Stomach smooth muscle (tissue), 2 donors: ENCODE results near the gene ARHGEF28.

Experiments used
- H3K27ac ChIP-seq: one replicate; pipeline ENCODE4 v1.7.0; 2013; ENCODE audit warnings: mild to moderate bottlenecking, low read length, inconsistent platforms
- H3K27me3 ChIP-seq, 2 donors: one replicate each; pipeline ENCODE4 v1.7.0; 2013; ENCODE audit warnings: low read length in 2 of 2; ENCODE audit not compliant: insufficient read depth in 2 of 2, control insufficient read depth in 1 of 2
- H3K36me3 ChIP-seq, 2 donors: one replicate each; pipeline ENCODE4 v1.7.0; 2013; ENCODE audit warnings: low read length in 2 of 2; ENCODE audit not compliant: control insufficient read depth in 2 of 2, insufficient read depth in 2 of 2
- H3K4me1 ChIP-seq: one replicate; pipeline ENCODE4 v1.7.0; 2013; ENCODE audit warnings: low read length; ENCODE audit not compliant: control insufficient read depth, insufficient read depth
- H3K4me3 ChIP-seq, 2 donors: one replicate each; pipeline ENCODE4 v1.7.0; 2013; ENCODE audit warnings: low read length in 2 of 2
- H3K9ac ChIP-seq, 2 donors: one replicate each; pipeline ENCODE4 v1.7.0; 2013; ENCODE audit warnings: low read length in 2 of 2, mild to moderate bottlenecking in 1 of 2
- H3K9me3 ChIP-seq, 2 donors: one replicate each; pipeline ENCODE4 v1.7.0; 2013; ENCODE audit warnings: low read length in 2 of 2; ENCODE audit not compliant: control insufficient read depth in 2 of 2
- donor health status: healthy.
- donor health status: Pancreatic carcinoma.

The ARHGEF28 gene

DNA sequence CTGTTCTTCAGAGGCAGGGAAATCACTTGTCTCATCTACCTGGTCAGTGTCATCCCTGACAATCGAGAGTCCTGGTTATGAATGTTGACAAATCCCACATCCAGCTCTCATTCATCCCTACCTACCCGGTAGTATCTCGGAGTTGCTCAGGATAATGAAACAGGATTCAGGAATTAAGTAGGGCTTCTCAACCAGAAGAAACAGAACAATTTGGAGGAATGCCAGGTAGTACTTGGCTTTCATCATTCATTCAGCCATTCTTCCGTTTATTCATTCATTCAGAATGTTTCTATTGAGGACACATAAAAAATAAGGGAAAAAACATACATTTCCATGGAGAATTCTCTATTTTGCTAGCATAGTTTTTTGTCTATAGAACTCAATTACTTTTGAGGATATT, 195.0 kb downstream of the ARHGEF28 start:
- Histone ChIP-seq H3K4me1 (no peaks in the 10 kb centered on the region), H3K27ac (no peak overlapping the region)

DNA sequence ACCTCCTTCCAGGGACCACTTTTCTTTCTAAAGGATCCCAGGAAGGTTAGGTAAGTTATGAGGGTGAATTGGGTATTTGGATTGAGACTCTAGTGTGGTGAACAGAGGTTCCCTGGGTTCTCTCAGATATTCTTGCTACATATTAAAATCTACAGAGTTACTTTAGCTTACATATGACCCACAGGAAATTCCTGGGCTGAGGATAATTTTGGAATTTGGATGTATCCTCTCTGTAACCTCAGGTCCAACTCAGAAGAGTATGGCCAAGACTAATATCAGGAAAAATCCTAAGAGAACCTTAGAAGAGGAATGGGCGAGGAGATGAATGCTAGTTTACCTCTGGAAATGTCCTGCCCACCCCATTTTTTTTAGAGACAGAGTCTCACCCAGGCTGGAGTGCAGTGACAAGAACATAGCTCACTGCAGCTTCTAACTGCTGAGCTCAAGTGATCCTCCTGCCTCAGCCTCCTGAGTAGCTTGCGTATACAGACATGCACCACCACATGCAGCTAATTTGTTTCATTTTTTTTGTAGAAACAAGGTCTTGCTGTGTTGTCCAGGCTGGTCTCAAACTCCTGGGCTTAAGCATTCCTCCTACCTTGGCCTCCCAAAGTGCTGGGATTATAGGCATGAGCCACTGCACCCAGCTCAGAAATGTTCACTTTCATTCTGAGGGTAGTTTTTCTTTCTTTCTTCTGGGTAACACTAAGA, 196.4 kb downstream of the ARHGEF28 start:
- Histone ChIP-seq H3K27me3 (no peaks in the 10 kb centered on the region), H3K9ac (no peak overlapping the region), H3K4me1 (peaks cover 8% of the 10 kb centered on the region), H3K27ac (no peak overlapping the region), H3K36me3 (no peaks in the 10 kb centered on the region), H3K4me3 (no peak overlapping the region), H3K9me3 (no peaks in the 10 kb centered on the region)

More for the DNA sequence above, 195.0 kb downstream of the ARHGEF28 start:
- Histone ChIP-seq H3K36me3 (no peaks in the 10 kb centered on the region), H3K27me3 (no peaks in the 10 kb centered on the region), H3K9ac (no peak overlapping the region), H3K9me3 (no peaks in the 10 kb centered on the region), H3K4me3 (no peak overlapping the region)

DNA sequence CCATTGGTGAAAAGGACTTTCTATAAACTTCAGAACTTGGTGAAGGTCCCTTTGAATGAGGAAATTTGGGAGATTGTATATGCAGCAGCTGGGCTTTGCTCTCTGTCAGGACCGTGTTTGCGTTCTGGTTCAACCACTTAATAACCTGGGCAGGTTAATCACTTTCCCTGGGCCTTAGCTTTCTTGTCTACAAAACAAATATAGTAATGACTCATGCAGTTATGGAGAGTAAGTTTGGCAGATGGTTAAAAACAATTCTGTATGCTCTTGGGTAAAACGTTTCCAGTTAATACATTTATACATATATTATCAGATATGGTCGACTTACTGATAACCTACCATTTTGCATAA, 197.0 kb downstream of the ARHGEF28 start:
- Histone ChIP-seq H3K27me3 (no peaks in the 10 kb centered on the region), H3K27ac (no peak overlapping the region), H3K4me3 (no peak overlapping the region), H3K9me3 (no peaks in the 10 kb centered on the region), H3K4me1 (peaks cover 8% of the 10 kb centered on the region), H3K36me3 (no peaks in the 10 kb centered on the region), H3K9ac (no peak overlapping the region)

DNA sequence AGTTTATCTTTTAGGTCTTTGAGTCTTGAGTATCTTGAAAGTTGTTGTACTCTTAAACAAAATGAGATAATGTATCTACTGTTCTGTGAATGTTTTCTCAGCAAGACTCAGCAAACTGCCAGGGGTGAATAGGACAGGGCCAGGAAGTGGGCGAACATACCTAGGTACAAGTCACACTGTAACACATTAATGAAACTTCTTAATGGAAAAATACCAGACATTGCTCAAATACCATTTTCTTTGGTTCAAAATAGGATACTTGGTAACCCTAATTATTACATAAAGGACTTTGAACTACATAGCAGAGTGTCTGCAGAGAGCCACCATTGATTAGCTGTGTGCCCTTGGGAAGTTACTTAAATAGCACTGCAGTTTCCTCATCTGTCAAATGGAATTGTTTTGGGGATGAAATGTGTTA, 197.5 kb downstream of the ARHGEF28 start:
- no peak overlapping the region for H3K9ac ChIP-seq
- no peaks in the 10 kb centered on the region for H3K36me3 ChIP-seq
- H3K27ac ChIP-seq: no peak overlapping the region
- no peaks in the 10 kb centered on the region for H3K9me3 ChIP-seq
- peaks cover 8% of the 10 kb centered on the region for H3K4me1 ChIP-seq
- no peaks in the 10 kb centered on the region for H3K27me3 ChIP-seq
- no peak overlapping the region for H3K4me3 ChIP-seq

DNA sequence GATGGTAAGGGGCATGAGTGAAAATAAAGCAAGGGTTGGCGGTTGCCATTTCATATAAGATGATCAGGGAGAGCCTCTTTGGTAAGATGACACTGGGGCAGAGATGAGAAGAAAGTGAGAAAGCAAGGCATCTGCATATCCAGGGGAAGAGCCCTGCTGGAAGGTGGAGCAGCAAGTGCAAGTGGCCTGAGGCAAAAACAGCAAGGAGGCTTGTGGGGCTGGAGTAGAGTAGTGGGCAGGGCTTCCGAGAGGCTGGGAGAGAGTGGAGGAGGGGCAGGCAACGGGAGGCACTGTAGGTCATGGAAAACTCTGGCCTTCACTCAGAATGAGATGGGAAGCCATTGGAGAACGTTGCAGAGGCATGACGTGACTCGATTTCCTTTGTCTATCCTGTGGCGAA, 199.2 kb downstream of the ARHGEF28 start:
- Histone ChIP-seq H3K27ac (no peak overlapping the region), H3K4me1 (peaks cover 8% of the 10 kb centered on the region)

DNA sequence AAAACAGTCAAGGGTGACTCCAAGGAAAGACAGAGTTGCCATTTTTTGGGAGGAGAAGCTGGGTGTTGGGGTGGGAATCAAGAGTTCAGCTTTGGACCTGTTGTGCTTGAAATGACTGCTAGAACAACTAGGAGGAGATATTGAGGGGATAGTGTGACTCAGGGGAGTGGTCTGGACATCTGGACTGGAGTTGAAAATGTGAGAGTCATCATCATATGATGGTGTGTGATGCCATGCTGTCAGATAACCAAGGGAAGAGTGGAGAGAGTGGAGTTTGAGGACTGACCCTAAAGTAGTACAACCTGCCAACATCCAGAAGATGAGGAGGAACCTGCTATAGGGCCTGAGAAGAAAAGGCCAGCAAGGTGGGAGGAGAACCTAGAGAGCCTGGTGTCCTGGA, 199.7 kb downstream of the ARHGEF28 start:
- no peaks in the 10 kb centered on the region for H3K9me3 ChIP-seq
- no peak overlapping the region for H3K4me3 ChIP-seq
- H3K4me1 ChIP-seq: peaks cover 8% of the 10 kb centered on the region
- no peak overlapping the region for H3K27ac ChIP-seq
- no peaks in the 10 kb centered on the region for H3K27me3 ChIP-seq
- no peaks in the 10 kb centered on the region for H3K36me3 ChIP-seq
- H3K9ac ChIP-seq: no peak overlapping the region

More for the DNA sequence above, 199.2 kb downstream of the ARHGEF28 start:
- H3K36me3 ChIP-seq: no peaks in the 10 kb centered on the region
- H3K27me3 ChIP-seq: no peaks in the 10 kb centered on the region
- H3K9ac ChIP-seq: no peak overlapping the region
- H3K9me3 ChIP-seq: no peaks in the 10 kb centered on the region
- H3K4me3 ChIP-seq: no peak overlapping the region

DNA sequence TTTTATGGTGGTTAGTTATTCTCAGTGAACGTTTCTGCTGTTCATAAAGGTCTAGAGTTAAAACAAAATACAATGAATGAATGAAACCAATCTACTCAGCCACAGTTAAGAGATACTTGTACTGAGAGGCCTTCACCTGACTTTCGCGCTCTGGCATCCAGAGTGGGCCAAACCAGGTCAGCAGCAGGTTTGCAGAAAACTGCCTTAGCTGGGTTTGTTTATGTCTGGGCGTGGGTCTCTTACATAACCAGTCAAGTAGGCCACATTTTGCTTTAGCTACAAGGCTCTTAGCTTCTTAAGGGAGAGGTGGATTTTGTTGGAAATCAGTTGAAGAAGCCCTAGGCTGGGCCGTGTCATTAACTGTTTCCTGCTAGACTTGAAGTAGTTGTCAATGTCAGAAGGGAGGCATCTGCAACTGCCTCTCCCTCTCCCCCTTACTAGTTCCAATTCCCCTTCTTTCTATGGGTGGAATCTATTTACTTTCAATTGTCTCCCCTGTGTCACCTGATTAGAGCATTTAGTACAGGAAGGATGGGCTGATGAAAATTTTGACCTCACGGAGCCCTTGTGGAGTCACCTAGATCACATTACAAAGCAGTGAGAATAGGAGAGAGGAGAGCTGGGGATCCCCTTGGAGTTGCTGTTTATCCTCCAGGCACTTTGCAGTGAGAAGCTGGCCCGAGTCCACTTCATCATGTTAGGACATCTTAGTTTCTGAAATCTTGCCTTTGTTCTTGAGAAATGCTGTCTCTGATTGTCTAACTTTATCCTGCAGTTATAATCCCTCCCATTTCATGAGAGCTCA, 200.5 kb downstream of the ARHGEF28 start:
- H3K9me3 ChIP-seq: no peaks in the 10 kb centered on the region
- H3K4me1 ChIP-seq: peaks cover 8% of the 10 kb centered on the region
- no peak overlapping the region for H3K27ac ChIP-seq
- H3K36me3 ChIP-seq: no peaks in the 10 kb centered on the region
- H3K27me3 ChIP-seq: no peaks in the 10 kb centered on the region
- H3K4me3 ChIP-seq: no peak overlapping the region
- no peak overlapping the region for H3K9ac ChIP-seq

DNA sequence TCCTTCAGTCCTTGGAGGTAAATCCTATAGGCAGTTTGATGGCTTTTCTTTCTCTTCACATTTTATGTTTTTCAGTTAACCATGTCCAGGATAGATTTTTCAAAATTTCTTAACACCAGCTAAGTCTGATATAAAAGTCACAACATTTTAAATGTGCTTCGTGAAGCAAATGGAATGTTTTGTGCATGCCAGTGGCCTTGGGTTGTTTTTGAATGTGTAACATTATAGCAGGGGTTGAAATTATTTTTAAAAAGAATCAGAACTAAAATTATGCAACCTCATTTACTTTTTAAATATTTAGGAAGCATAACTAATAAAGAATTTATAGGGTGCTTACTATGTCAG, 201.1 kb downstream of the ARHGEF28 start:
- Histone ChIP-seq H3K27ac (no peak overlapping the region), H3K4me3 (no peak overlapping the region), H3K4me1 (peaks cover 8% of the 10 kb centered on the region), H3K27me3 (no peaks in the 10 kb centered on the region), H3K9ac (no peak overlapping the region), H3K36me3 (no peaks in the 10 kb centered on the region), H3K9me3 (no peaks in the 10 kb centered on the region)

DNA sequence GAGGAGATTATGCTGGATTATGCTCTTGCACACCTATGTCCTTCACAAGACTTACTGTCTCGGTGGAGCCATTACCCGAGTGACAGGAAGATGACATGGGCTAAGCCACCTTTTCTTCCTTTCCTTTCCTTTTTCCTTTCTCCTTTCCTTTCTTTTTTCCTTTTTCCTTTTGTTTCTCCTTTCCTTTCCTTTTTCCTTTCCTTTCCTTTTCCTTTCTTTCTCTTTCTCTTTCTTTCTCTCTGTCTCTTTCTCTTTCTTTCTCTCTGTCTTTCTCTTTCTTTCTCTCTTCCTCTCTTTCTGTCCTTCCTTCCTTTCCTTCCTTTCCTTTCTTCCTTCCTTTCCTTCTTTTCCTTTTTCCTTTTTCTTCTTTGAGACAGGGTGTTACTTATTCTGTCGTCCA, 202.5 kb downstream of the ARHGEF28 start:
- H3K4me3 ChIP-seq: no peak overlapping the region
- no peak overlapping the region for H3K9ac ChIP-seq
- H3K27ac ChIP-seq: no peak overlapping the region
- no peaks in the 10 kb centered on the region for H3K27me3 ChIP-seq
- no peaks in the 10 kb centered on the region for H3K9me3 ChIP-seq
- no peaks in the 10 kb centered on the region for H3K36me3 ChIP-seq
- peaks cover 8% of the 10 kb centered on the region for H3K4me1 ChIP-seq

DNA sequence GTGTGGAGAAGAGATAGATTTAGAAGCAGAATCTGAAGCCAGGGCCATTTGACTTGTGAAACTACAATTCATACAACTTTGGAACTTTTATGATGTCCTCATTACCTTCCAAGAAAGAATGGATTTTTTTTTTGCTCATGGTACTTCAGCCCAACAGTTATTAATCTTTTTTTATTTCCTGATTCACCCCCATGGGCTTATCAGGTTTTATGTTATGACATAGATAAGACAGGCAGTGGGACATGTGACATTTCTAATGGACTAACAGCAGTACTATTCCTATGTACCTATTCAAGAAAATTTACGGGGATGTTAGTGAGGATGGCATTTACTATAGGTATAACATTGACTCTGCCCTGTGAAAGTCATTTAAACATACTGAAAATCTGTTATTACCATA, 204.7 kb downstream of the ARHGEF28 start:
- Histone ChIP-seq H3K9me3 (no peaks in the 10 kb centered on the region), H3K4me3 (no peak overlapping the region), H3K36me3 (no peaks in the 10 kb centered on the region), H3K27ac (no peak overlapping the region), H3K27me3 (no peaks in the 10 kb centered on the region), H3K9ac (no peak overlapping the region), H3K4me1 (peaks cover 8% of the 10 kb centered on the region)

DNA sequence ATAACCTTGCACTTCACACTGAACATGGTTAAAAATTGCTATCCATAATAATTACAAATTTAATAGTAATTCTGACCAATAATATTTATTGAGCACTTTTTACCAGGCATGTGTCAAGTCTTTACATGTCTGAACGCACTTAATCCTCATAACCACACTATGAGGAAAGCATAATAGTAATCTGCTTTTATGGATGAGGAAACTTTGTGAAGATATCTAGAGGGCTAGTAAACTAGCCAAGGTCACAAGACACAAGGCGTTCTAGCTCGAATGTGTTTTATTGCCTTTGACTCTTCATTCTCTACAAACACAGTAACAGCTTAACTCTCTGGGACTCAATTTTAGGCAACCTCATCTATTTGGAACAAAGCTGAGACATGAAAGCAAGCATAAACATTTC, 205.1 kb downstream of the ARHGEF28 start:
- no peaks in the 10 kb centered on the region for H3K27me3 ChIP-seq
- H3K9me3 ChIP-seq: no peaks in the 10 kb centered on the region
- peak overlapping the region in 1 of 2 donors; percentile 17 for H3K4me3 ChIP-seq
- H3K4me1 ChIP-seq: peaks cover 8% of the 10 kb centered on the region
- no peak overlapping the region for H3K27ac ChIP-seq
- no peaks in the 10 kb centered on the region for H3K36me3 ChIP-seq
- H3K9ac ChIP-seq: no peak overlapping the region
